Neural cell (in vitro differentiated cells): ENCODE measurements around the gene MYO5A.
"Not testable (repeated sequence)": the region's sequence is repeated elsewhere in the genome, so short reads cannot be mapped to it uniquely, and the experiment has no call there.

Source experiments
- EZH2 ChIP-seq: fragments of 200-600, 300-800 bp; shearing (Covaris generic), sonication (generic); IDR thresholded peaks from 2 replicates; pipeline ENCODE4 v1.6.1; 2014; ENCODE audit warnings: antibody characterized with exemption, low read length, borderline replicate concordance, mild to moderate bottlenecking; ENCODE audit not compliant: insufficient read depth, poor library complexity, severe bottlenecking
- MXI1 ChIP-seq: fragments of 450-650 bp; conservative IDR thresholded peaks from 2 replicates; pipeline ENCODE4 v1.6.1; 2014; ENCODE audit warnings: antibody characterized with exemption, mild to moderate bottlenecking; ENCODE audit not compliant: poor library complexity, severe bottlenecking
- POLR2AphosphoS5 ChIP-seq: IDR thresholded peaks from 2 replicates; pipeline ENCODE4 v1.6.1; 2012
- RAD21 ChIP-seq: fragments of 450-650 bp; conservative IDR thresholded peaks from 2 replicates; pipeline ENCODE4 v1.6.1; 2014; ENCODE audit warnings: antibody characterized with exemption, mild to moderate bottlenecking, moderate library complexity
- SMC3 ChIP-seq: fragments of 450-650 bp; conservative IDR thresholded peaks from 2 replicates; pipeline ENCODE4 v1.6.1; 2014; ENCODE audit warnings: antibody characterized with exemption, mild to moderate bottlenecking, moderate library complexity; ENCODE audit not compliant: poor library complexity
- TF ChIP-seq, protein P1 (sequence below): fragments of 450-650 bp; IDR thresholded peaks from 2 replicates; pipeline ENCODE4 v1.5.1; 2014; ENCODE audit warnings: antibody characterized with exemption, mild to moderate bottlenecking, moderate library complexity; ENCODE audit not compliant: poor library complexity, severe bottlenecking
- TF ChIP-seq, protein P2 (sequence below): IDR thresholded peaks from 2 replicates; pipeline ENCODE4 v1.6.1; 2012; ENCODE audit warnings: borderline replicate concordance

DNA sequence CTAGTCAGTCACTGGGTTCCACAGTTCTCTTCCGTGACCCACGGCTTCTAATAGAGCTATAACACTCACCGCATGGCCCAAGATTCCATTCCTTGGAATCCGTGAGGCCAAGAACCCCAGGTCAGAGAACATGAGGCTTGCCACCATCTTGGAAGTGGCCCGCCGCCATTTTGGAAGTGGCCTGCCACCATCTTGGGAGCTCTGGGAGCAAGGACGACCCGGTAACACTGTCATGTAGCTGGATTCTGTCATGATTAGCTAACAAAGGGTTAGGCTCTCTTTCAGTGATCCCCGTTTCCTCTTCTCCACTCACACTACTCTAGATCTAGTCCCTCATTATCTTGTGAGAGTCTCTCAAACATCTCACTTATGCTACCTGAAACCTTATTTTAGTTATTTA is 89.6 kb downstream of the MYO5A start:
- not testable (repeated sequence) for TF ChIP-seq SMC3, POLR2AphosphoS5, EZH2, RAD21, MXI1
- TF ChIP-seq, protein P1, sequence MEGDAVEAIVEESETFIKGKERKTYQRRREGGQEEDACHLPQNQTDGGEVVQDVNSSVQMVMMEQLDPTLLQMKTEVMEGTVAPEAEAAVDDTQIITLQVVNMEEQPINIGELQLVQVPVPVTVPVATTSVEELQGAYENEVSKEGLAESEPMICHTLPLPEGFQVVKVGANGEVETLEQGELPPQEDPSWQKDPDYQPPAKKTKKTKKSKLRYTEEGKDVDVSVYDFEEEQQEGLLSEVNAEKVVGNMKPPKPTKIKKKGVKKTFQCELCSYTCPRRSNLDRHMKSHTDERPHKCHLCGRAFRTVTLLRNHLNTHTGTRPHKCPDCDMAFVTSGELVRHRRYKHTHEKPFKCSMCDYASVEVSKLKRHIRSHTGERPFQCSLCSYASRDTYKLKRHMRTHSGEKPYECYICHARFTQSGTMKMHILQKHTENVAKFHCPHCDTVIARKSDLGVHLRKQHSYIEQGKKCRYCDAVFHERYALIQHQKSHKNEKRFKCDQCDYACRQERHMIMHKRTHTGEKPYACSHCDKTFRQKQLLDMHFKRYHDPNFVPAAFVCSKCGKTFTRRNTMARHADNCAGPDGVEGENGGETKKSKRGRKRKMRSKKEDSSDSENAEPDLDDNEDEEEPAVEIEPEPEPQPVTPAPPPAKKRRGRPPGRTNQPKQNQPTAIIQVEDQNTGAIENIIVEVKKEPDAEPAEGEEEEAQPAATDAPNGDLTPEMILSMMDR = not testable (repeated sequence)
- TF ChIP-seq, protein P2, sequence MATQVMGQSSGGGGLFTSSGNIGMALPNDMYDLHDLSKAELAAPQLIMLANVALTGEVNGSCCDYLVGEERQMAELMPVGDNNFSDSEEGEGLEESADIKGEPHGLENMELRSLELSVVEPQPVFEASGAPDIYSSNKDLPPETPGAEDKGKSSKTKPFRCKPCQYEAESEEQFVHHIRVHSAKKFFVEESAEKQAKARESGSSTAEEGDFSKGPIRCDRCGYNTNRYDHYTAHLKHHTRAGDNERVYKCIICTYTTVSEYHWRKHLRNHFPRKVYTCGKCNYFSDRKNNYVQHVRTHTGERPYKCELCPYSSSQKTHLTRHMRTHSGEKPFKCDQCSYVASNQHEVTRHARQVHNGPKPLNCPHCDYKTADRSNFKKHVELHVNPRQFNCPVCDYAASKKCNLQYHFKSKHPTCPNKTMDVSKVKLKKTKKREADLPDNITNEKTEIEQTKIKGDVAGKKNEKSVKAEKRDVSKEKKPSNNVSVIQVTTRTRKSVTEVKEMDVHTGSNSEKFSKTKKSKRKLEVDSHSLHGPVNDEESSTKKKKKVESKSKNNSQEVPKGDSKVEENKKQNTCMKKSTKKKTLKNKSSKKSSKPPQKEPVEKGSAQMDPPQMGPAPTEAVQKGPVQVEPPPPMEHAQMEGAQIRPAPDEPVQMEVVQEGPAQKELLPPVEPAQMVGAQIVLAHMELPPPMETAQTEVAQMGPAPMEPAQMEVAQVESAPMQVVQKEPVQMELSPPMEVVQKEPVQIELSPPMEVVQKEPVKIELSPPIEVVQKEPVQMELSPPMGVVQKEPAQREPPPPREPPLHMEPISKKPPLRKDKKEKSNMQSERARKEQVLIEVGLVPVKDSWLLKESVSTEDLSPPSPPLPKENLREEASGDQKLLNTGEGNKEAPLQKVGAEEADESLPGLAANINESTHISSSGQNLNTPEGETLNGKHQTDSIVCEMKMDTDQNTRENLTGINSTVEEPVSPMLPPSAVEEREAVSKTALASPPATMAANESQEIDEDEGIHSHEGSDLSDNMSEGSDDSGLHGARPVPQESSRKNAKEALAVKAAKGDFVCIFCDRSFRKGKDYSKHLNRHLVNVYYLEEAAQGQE = not testable (repeated sequence)
